Activated CD4-positive, CD25-positive, alpha-beta regulatory T cell treated with anti-CD3 and anti-CD28 coated beads, Interleukin-2, amount 50 U/mL, for 16 hours (primary cell): ENCODE measurements around the gene NKPD1.
"Not testable (repeated sequence)": the region's sequence is repeated elsewhere in the genome, so short reads cannot be mapped to it uniquely, and the experiment has no call there.

Experiments
- DNase-seq: peaks from one replicate; pipeline ENCODE4 v3.0.0-alpha.2; 2020; ENCODE audit warnings: low read depth, low spot score

Gene NKPD1

DNA sequence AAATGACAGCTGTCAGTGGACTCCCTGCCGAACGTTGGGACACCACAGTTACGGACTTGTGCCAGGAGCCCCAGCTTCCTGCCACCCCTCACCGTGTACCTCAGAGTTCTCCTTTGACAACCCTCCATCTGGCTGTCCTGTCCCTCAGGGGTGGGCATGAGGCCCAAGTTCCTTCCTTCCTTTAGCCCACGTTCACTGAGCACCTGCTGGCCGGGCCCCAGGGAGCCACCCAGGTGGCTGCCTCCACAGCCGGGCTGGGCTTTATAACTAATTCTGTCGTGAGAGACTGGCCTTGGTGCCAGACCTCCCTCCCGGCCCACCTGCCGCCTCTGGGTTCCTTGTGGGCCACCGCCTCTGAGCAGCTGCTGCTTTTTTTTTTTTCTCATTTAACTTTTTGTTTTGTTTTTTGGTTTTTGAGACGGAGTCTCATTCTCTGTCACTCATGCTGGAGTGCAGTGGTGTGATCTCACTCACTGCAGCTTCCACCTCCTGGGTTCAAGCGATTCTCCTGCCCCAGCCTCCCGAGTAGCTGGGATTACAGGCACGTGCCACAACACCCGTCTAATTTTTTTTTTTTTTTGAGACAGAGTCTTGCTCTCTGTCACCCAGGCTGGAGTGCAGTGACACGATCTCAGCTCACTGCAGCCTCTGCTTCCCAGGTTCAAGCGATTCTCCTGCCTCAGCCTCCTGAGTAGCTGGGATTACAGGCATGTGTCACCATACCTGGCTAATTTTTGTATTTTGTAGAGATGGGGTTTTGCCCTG lies 42.0 kb downstream of the NKPD1 start:
- DNase-seq = not testable (repeated sequence)

DNA sequence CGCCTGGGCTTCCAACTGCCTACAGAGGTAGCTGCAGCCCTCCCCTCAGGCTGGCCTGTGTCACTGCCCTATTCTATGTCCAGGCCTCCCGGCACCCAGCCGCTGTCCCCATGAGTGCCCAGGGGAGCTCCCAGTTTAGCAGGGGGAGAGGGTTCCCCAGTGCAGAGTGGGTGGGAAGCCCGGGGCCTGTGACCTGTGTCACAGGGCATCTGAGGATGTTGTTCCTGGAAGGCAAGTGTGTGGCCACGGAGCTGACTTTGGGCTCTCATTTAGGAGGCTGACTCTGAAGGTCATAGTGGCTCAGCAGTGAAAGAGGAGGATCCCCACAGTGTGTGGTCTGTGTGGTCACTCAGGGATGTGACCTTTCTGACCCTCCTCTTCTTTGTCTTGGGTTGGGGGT lies 42.7 kb downstream of the NKPD1 start:
- DNase-seq = no peak

DNA sequence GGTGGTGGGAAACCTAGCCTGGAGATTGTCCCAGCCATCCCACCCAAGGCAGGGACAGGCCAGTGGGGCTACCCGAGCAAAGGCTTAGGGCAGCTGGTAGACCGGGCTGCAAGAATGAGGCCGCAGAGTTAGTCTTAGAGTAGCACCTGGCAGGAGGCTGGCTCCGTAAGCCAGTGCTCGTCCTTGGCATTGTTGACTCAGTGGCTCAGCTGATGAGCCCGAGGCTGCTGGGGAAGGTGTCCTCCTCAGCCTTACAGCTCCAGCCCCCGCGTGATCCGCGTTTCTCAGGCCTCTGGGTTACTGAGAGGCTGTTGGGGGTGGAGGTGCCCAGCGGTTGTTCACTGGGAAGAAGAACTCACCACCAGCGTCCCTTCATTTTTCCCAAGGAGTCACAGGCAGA lies 43.1 kb downstream of the NKPD1 start:
- DNase-seq = no peak

DNA sequence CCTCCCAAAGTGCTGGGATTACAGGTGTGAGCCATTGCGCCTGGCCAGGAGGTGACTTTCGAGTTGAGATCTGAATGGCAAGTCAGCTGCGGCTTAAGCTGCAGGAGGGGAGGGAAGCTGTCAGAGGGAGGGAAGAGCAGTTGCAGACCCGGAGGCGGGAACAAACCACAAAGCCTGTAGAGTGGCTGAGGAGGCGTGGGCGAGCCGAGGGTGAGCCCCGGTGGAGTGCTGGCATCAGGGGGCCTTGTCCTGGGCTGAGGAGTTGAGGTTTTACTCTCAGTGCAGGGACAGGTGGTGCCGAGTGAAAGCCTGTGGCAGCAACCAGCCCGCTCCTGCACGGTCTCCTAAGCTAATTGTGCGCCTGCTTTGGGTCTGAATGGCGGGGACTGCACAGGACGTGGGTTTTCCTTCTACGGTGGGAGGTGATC lies 43.6 kb downstream of the NKPD1 start:
- DNase-seq = no peak

DNA sequence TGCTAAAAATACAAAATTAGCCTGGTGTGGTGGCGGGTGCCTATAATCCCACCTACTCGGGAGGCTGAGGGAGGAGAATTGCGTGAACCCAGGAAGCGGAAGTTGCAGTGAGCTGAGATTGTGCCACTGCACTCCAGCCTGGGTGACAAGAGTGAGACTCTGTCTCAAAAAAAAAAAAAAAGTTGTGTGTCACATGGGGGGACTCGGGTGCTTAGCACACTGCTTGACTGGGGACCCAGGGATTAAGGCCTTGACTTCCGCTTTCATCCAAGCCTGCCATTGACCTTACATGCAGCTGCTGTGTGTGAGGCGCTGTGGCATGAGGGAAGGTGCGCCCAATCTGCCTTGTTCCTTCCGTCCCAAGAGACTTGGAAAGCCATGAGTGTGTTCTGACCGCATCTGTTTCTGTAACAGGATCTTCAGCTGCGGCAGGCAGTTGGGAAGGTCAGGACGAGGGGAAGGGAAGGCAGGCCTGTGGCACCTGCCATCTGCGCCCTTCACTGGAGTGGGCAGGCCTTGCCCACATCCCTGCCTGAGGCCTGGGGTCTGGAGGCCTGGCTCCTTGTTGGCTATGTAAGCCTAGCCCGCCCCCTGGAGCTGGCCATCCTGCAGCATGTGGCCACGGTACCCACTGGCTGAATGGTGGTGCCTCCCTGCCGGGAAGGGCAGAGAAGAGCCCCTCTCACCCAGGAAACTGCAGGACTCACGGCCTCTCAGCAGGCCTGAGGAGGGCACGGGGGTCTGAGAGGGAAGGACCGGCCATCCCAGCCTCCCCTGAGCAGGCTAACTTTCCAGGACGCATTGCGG lies 44.8 kb downstream of the NKPD1 start:
- DNase-seq = no peak

DNA sequence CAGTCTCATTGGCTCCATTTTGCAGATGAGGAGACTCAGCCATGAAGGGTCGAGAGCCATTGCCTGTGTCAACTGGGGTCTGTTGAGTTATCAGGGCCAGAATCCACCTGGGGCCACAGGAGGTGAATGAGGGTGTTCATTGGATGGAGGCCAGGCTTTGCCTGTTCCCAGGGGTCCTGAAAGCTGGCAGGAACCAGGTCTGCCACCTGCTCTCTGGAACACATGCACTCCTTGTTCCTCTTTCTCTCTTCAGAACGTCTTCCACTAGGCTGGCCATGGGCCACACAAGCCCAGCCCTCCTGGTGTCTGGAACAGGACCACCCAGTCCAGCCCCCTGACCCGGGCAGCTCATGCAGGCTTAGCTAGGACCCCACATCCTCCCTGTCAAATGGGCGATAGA lies 46.7 kb downstream of the NKPD1 start:
- no peak for DNase-seq

DNA sequence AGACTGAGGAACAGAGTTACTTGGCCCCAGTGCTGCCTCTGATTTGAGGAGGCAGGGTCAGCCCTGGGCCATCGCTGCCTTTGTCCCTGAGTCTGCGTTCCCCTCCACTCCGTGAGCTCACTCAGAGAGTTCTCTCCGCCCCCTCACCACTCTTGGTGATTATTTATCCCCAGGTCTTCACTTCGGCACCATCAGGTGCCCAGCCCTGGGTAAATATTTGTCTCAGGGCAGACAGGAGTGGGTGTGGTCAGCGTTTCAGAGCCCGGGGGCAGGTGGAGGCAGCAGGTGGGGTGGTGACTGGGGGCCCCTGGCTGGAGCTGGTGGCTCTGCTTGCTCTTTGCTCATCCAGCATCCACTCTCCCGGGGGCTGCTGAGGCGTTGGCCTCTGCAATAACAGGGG lies 47.2 kb downstream of the NKPD1 start:
- DNase-seq = no peak

DNA sequence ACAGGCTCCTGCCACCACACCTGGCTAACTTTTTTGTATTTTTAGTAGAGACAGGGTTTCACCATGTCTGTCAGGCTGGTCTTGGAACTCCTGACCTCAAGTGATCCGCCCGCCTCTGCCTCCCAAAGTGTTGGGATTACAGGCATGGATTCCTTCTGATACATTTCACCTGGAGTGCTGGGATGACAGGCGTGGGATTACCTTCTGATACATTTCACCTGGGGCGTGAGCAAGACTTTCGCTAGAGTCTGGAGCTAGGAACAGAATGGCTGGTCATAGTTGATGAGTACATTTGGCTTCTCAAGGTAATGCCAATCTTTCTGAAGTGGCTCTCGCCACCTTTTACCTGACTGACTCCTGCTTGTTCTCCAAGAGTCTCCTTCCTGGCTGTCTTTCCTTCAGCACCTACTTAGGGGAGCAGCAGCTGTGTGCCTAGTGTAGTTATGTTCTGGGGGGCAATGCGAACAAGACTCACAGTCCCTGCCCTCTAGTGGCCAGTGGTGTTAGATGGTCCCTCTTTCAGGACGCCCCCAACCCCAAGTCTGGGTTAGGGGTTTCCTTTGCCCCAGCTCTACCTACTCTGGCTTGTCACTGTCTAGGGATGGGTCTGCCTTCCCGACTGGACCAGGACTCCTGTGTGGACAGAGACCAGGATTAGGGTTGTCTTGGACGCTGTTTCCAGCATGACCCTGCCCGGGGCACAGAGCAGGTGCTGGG lies 48.5 kb downstream of the NKPD1 start:
- DNase-seq = no peak
